NB4 (cell line): ENCODE results near the gene SH3BP4.

Experiments
- POLR2A ChIP-seq: IDR thresholded peaks from 2 replicates; pipeline ENCODE4 v1.6.1; 2011; ENCODE audit warnings: mild to moderate bottlenecking; ENCODE audit not compliant: insufficient read length; ENCODE audit errors: extremely low read depth
- TF ChIP-seq, protein P1 (sequence below): IDR thresholded peaks from one replicate; pipeline ENCODE4 v1.5.1; 2012; ENCODE audit warnings: low read depth, low read length
- TF ChIP-seq, protein P2 (sequence below): IDR thresholded peaks from 2 replicates; pipeline ENCODE4 v1.6.1; 2011; ENCODE audit warnings: low read depth, low read length

DNA sequence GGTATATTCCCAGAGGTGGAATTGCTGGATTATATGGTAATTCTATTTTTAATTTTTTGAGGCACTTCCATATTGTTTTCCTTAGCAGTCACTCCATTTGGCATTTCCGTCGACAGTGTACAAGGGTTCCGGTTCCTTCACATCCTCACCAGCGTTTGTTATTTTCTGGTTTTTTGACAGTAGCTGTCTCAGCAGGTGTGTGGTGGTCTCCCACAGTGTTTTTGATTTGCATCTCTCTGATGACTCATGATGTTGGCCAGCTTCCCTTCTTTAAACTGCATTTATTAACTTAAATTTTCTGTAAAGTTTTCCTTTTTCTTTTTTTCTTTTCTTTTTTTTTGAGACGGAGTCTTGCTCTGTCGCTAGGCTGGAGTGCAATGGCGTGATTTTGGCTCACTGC, 19.7 kb downstream of the SH3BP4 start:
- TF ChIP-seq, protein P1, sequence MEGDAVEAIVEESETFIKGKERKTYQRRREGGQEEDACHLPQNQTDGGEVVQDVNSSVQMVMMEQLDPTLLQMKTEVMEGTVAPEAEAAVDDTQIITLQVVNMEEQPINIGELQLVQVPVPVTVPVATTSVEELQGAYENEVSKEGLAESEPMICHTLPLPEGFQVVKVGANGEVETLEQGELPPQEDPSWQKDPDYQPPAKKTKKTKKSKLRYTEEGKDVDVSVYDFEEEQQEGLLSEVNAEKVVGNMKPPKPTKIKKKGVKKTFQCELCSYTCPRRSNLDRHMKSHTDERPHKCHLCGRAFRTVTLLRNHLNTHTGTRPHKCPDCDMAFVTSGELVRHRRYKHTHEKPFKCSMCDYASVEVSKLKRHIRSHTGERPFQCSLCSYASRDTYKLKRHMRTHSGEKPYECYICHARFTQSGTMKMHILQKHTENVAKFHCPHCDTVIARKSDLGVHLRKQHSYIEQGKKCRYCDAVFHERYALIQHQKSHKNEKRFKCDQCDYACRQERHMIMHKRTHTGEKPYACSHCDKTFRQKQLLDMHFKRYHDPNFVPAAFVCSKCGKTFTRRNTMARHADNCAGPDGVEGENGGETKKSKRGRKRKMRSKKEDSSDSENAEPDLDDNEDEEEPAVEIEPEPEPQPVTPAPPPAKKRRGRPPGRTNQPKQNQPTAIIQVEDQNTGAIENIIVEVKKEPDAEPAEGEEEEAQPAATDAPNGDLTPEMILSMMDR, result no peak
- TF ChIP-seq POLR2A, result no peak
- TF ChIP-seq, protein P2, sequence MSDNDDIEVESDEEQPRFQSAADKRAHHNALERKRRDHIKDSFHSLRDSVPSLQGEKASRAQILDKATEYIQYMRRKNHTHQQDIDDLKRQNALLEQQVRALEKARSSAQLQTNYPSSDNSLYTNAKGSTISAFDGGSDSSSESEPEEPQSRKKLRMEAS, result no peak
